ENCODE results near the gene PINK1. TPM values are rescaled to one million over a fixed set of nuclear protein-coding genes. Genes with fewer than 3 reads are reported as not detected.

Gene PINK1
- total RNA-seq, 1 donor from 2014 or later, result 250 TPM

DNA sequence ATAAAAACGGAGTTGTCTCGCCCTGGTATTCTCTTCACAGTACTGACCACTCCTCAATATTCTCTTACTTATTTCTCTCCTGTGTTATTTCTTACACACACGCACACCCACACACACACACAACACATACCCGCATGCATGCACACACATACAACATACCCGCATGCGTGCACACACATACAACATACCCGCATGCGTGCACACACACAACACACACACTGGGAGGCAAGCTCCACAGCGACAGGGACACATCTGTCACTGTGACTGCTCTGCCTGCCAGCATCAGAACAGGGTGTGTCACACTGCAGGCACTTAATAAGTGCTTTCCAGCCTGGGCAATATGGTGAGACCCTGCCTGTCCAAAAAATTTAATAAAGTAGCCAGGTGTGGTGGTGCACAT lies 48.7 kb downstream of the PINK1 start:
- TF ChIP-seq, protein P1, sequence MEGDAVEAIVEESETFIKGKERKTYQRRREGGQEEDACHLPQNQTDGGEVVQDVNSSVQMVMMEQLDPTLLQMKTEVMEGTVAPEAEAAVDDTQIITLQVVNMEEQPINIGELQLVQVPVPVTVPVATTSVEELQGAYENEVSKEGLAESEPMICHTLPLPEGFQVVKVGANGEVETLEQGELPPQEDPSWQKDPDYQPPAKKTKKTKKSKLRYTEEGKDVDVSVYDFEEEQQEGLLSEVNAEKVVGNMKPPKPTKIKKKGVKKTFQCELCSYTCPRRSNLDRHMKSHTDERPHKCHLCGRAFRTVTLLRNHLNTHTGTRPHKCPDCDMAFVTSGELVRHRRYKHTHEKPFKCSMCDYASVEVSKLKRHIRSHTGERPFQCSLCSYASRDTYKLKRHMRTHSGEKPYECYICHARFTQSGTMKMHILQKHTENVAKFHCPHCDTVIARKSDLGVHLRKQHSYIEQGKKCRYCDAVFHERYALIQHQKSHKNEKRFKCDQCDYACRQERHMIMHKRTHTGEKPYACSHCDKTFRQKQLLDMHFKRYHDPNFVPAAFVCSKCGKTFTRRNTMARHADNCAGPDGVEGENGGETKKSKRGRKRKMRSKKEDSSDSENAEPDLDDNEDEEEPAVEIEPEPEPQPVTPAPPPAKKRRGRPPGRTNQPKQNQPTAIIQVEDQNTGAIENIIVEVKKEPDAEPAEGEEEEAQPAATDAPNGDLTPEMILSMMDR (IDR thresholded peaks at IDR 0.05; ENCODE audit: borderline replicate concordance), result no peak
- Histone ChIP-seq H3K4me3 (peak overlapping the region; percentile 67), H3K27ac (replicated peaks) (peak overlapping the region; percentile 94), H3K36me3 (no peaks in the 10 kb centered on the region), H3K27me3 (ENCODE audit: low read depth) (no peaks in the 10 kb centered on the region), H3K4me1 (peaks cover 48% of the 10 kb centered on the region), H3K9me3 (replicated peaks) (no peaks in the 10 kb centered on the region)
- intact Hi-C loops (cut with micrococcal nuclease), result no loop called here
- no peak for DNase-seq

DNA sequence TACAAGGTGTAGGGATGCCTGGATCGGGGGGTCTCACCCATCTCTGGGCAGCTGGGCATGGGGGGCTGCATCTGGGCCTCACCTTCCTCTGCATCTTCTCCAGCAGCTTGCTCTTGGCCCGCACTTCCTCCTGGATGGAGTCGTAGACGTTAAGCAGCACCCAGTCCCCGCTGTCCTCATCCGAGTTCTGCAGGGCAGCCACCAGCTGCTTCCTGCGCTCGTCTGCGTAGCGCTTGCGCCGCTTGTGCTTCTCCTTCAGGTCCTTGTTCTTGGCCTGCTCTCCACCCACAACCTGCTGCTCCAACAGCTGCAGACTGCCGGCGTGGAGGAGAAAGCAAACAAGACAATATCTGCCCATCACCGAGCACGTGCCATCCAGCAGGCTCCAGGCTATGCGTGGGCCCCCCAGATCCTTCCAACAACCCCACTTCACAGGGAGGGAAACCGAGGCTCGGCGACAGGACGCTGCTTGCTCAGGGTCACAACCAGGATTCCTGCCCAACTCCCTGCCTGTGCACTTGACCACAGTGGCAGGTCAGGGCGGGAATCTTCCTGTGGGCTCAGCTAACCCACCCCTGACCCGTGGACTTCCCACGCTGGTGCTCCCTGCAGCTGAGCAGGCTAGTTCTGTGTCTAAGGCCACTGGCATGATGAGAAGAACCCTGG lies 49.4 kb downstream of the PINK1 start:
- intact Hi-C loops (cut with micrococcal nuclease), result no loop called here
- peak; percentile 38 for DNase-seq
- TF ChIP-seq, protein P1 (IDR thresholded peaks at IDR 0.05; ENCODE audit: borderline replicate concordance), result no peak
- Histone ChIP-seq H3K4me1 (peaks cover 48% of the 10 kb centered on the region), H3K4me3 (peak overlapping the region; percentile 67), H3K27ac (replicated peaks) (peak overlapping the region; percentile 94), H3K27me3 (ENCODE audit: low read depth) (no peaks in the 10 kb centered on the region), H3K9me3 (replicated peaks) (no peaks in the 10 kb centered on the region), H3K36me3 (no peaks in the 10 kb centered on the region)

DNA sequence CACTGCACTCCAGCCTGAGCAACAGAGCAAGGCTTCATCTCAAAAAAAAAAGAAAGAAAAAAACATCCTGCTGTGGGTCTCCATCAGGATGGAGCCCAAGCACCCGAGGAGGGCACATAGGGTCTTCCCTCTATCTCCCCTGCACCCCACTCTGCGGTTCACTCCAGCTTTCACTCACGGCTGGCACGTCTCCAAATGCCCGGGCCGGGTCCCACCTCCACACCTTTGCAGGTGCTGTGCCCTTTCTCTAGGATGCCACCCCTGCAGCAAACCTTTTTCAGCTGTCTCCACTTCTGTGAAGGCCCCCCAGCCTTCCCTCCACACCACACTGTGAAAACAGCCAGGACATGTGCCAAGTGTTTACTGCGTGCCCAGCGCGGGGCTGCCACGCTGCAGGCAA lies 50.4 kb downstream of the PINK1 start:
- DNase-seq, result no peak
- Histone ChIP-seq H3K9me3 (replicated peaks) (no peaks in the 10 kb centered on the region), H3K27me3 (ENCODE audit: low read depth) (no peaks in the 10 kb centered on the region), H3K4me1 (peaks cover 48% of the 10 kb centered on the region), H3K4me3 (peak overlapping the region; percentile 67), H3K36me3 (no peaks in the 10 kb centered on the region), H3K27ac (replicated peaks) (peak overlapping the region; percentile 94)
- TF ChIP-seq, protein P1 (IDR thresholded peaks at IDR 0.05; ENCODE audit: borderline replicate concordance), result no peak
- intact Hi-C loops (cut with micrococcal nuclease), result no loop called here

DNA sequence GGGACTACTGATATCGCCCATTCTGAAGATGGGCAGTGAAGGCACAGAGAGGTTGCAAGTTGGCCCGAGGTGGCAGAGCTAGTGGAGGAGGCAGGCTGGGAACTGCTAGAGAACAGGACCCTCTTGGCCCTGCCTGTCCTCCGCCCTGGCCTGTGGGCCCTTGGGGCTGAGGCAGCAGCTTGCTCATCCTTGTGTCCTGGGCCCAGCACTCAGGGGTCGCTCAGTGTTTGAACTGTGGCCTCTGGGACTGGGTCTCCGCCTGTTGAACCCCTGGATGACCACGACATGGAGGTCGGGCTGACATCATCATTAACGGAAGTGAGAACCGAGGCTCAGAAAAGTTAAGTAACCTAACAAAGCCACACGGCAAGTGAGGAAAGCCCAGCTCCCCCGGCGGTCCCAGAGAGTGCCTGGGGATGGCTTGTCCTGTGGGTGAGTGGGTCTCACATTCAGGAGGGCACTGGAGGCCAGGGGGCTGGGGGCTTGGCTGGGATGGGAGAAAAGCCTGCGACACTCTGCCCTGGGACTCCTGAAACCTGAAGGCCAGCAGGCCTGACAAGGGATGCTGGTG lies 50.9 kb downstream of the PINK1 start:
- no peaks in the 10 kb centered on the region for H3K9me3 ChIP-seq (replicated peaks)
- no peaks in the 10 kb centered on the region for H3K36me3 ChIP-seq
- H3K4me1 ChIP-seq, result peaks cover 48% of the 10 kb centered on the region
- peak overlapping the region; percentile 94 for H3K27ac ChIP-seq (replicated peaks)
- intact Hi-C loops (cut with micrococcal nuclease), result no loop called here
- no peaks in the 10 kb centered on the region for H3K27me3 ChIP-seq (ENCODE audit: low read depth)
- no peak for DNase-seq
- TF ChIP-seq, protein P1 (IDR thresholded peaks at IDR 0.05; ENCODE audit: borderline replicate concordance), result no peak
- H3K4me3 ChIP-seq, result peak overlapping the region; percentile 67

DNA sequence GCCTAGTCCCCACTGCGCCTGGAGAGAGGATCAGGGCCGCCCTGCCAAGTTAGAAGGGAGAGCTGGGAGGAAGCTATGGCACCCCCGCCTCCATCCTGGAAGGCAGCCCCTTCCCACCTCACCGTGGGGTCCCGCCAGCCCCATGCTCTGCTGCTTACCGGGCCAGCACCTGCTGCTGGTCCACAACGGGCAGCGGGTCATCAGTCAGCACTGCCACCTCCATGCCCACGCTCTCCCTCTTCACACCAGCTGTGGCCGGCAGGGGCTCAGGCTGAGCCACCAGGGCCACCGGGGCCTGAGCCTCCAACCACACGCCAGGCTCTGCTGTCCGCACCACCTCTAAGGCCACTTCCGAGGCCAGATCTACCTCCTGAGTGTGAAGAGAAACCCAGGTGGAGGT lies 51.4 kb downstream of the PINK1 start:
- no peaks in the 10 kb centered on the region for H3K9me3 ChIP-seq (replicated peaks)
- H3K27ac ChIP-seq (replicated peaks), result peak overlapping the region; percentile 94
- TF ChIP-seq, protein P1 (IDR thresholded peaks at IDR 0.05; ENCODE audit: borderline replicate concordance), result no peak
- no peak for DNase-seq
- intact Hi-C loops (cut with micrococcal nuclease), result no loop called here
- peak overlapping the region; percentile 67 for H3K4me3 ChIP-seq
- peaks cover 48% of the 10 kb centered on the region for H3K4me1 ChIP-seq
- H3K27me3 ChIP-seq (ENCODE audit: low read depth), result no peaks in the 10 kb centered on the region
- H3K36me3 ChIP-seq, result no peaks in the 10 kb centered on the region
